HCEC 1CT (cell line): ENCODE measurements around the gene POLR2E.
A peak's percentile ranks its signal among the peaks of the same experiment; 100 is the strongest.
"Not testable (repeated sequence)": the region's sequence is repeated elsewhere in the genome, so short reads cannot be mapped to it uniquely, and the experiment has no call there.

Source experiments
- DNase-seq: peaks from one replicate; pipeline ENCODE4 v3.0.0-alpha.2; 2017

POLR2E gene

DNA sequence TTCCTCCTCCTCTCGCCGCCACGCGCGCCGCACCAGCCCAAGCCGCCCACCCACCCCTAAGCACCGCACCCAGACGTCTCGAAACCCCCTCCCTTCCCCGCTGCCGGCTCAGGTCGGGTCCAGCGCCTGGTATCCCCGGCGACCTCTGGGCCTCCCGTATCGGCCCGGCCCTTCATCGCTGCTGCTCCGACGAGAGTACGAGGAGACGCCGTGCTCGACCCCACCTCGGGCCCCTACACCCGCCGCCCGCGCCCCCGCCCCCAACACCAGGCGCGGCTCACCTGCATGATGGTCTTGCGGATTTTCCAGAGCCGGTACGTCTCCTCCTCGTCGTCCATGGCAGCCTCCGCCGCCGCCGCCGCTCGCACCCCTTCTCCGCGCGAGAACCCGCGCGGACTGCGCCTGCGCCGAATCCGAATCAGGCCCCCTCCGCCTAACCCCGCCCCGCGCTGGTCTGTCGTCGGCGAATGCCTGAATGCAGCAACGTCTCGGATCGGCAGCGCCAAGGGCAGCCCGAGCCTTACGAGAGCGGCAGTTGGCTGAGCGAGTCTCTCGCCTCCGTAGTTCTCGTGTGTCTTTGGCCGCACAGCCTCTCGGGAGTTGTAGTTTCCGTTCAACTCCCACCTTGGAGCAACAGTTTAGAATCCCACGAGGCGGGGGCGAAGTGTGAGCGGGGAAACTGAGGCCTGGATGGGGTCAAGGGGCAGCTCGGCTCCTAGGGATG, at the start of gene POLR2E:
Gene POLR2E, minus strand, starts transcription at position 398 of the 724 bp plus-strand sequence. Its CDS starts 60 bp downstream, at position 338.
- DNase-seq = peak; percentile 97

DNA sequence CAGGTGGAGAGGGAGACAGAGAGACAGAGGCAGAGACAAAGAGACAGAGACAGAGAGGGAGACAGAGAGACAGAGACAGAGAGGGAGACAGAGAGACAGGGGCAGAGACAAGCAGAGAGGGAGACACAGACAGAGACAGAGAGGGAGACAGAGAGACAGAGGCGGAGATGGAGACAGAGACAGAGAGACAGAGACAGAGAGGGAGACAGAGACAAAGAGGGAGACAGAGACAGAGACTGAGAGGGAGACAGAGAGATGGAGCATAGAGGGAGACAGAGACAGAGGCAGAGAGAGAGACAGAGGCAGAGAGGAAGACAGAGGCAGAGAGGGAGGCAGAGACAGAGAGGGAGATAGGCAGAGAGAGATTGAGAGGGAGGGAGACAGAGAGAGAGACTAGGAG, 49.6 kb upstream of the POLR2E start:
- no peak for DNase-seq

DNA sequence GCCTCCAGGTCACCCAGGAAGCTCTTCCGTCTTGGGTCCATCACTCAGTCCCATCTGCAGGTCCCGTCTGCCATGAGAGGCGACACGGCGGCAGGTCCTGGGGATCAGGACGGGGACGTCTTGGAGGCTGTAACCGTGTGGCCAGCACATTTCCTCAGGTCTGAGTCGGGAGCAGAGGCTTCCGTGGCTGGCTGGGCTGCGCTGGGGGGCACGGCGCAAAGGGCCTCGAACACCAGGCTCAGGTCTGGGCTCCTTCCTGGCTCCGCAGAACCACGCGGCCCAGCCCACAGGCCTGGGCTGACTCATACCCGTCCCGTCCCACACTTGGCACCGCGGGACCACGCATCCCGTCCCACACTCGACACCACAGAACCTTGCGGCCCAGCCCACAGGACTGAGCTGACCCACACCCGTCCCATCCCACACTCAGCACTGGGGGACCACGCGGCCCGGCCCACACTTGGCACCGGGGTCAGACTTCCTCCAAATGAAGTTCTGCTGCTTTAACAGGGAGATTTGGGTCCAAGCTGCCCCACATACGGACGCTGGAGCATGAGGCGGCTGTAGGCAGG, 48.7 kb upstream of the POLR2E start:
- DNase-seq = no peak

DNA sequence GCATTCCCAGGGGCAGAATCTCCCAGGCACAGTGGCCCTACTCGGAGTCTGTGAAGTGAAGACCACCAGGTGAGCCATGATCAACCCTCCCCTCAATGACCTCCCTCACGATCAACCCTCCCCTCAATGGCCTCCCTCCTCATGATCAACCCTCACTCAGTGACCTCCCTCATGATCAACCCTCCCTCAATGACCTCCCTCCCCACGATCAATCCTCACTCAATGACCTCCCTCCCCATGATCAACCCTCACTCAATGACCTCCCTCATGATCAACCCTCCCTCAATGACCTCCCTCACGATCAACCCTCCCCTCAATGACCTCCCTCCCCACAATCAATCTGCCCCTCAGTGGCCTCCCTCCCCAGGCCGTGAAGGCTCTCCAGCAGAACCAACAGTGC, 46.8 kb upstream of the POLR2E start:
- no peak for DNase-seq

DNA sequence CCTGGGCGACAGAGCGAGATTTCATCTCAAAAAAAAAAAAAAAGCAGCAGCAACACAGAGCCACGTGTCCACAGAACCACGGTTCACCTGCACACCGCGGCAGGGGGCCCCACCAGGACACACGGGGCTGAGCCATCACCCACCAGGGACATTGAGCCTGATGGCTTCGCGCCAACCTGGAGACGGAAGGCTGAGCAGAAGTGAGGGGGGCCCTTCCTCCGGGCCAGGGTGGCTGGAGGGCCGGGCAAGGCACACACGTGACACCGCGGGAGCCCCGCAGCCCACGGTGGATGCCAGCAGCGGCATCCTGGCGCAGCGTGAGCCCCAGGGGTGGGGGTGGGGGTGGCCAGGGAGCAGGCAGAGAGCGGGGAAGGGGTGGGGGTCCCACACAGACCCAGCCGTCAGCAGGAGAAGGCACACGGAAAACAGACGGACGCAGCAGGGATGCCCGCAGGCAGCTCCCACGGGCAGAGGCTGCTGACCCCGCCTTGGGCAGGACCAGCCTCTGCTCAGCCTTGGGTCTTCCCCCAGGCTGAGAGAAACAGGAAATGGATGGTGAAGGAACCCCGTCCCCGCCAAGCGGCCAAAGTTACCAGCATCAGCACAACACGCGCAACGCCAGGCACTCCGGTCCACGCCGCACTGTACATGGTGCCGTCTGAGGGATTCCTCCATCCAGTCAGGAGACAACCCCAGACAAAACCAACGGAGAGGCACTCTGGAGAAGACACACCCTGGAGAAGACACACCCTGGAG, 45.3 kb upstream of the POLR2E start:
- DNase-seq = no peak

DNA sequence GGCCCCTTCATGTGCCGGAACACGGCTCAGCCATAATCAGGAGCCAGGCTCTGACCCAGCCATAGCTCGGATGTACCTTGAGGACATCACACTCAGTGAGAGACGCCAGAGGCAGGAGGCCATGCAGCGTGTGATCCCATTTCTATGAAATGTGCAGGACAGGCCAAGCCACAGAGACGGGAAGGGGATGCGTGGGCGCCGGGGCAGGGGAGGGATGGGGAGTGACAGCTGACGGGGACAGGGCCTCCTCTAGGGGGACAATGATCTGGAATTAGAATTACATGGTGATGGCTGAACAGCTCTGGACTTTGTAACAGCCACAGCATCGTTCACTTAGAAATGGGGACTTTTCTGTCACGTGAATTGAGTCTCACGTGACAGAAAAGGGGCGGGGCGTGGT, 44.0 kb upstream of the POLR2E start:
- DNase-seq = no peak

DNA sequence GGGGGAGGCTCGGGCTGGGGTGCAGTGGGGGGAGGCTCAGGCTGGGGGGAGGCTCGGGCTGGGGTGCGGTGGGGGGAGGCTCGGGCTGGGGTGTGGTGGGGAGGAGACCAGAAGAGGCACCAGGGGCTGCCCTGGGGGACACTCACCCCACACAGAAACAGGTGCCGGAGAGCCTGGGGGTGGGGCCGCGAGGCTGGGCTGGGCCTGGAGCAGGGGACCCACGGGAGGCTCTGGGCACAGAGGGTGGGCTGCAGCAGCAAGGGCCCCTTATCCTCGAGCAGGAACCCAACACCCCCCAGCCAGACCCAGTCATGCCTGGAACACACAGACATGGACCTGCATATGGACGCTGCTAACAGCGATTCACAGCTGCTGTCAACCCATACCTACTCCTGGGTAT, 42.9 kb upstream of the POLR2E start:
- DNase-seq = no peak

DNA sequence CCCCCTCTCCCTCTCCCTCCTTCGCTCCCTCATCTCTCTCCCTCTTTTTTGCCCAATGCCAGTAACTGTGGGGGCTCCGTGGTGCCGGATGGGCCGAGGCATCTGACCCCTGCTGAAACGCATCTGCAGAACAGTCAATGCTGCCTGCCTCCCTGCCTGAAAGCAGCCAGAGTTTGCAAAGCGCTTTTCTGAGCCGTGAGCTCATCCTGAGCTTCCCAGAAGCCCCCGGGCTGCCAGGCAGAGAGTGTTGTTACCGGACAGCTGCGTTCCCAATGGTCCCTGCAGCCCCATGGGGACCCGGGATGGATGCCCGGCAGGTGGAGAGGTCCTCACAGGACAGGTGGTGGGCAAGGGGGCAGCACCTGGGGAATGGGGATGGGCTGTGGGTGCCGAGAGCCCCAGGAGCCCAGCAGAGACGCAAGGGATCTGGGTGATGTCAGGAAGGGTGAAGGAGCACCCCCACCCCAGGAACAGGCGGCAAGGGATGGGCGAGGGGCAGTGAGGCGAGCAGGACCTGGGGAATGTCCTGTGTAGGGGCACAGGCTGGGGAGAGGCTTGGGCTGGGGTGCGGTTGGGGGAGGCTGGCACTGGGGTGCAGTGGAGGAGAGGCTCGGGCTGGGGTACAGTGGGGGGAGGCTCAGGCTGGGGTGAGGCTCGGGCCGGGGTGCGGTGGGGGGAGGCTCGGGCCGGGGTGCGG, 41.6 kb upstream of the POLR2E start:
- DNase-seq = no peak

DNA sequence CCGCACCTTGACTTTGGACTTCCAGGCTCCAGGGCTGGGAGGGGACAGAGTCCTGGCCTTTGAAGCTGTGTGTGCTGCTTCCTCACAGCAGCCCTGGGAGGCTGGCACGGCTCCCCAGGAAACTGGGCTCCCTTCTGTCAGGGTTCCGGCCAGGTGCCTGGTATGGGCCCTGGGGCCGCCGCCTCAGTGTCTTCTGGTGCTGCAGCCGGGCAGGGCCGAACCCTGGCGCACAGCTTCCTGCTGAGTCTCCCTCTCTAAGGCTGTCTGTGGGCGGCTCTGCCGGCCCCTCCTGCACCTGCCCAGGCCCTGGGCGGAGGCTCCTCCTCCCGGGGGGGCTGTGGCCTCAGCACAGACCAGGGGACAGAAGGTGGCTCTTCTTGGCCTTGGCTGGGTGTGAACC, 41.0 kb upstream of the POLR2E start:
- DNase-seq = no peak

DNA sequence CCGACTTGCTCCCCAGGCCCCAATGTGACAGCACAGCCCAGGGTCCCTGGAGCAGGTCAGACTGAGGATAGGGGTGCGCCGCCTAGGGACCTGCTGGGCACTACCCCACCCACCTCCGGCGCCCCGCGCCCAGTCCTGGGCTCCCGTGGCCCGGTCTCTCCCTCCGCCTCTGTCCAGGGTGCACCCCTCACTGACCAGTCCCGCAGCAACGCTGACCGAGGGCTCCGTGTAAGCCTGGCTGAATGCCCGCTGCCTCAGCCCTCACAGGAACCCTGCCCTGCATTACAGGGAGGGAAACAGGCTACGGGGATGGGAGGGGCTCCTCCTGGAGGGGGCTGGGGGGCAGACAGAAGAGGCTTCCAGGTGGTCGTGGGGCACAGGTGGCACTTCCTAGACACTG, 40.3 kb upstream of the POLR2E start:
- DNase-seq = no peak

DNA sequence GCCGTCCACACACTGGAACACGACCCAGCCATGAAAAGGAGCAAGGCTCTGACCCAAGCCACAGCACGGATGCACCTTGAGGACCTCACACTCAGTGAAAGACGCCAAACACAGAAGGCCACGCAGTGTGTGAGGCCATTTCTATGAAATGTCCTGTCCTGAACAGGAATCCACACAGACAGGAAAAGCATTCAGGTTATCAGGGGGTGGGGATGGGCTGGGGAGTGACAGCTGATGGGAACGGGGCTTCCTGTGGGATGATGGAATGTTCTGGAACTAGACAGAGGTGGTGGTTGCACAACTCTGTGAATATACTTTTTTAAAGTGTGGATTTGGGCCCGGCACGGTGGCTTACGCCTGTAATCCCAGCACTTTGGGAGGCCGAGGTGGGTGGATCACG, 39.3 kb upstream of the POLR2E start:
- no peak for DNase-seq

DNA sequence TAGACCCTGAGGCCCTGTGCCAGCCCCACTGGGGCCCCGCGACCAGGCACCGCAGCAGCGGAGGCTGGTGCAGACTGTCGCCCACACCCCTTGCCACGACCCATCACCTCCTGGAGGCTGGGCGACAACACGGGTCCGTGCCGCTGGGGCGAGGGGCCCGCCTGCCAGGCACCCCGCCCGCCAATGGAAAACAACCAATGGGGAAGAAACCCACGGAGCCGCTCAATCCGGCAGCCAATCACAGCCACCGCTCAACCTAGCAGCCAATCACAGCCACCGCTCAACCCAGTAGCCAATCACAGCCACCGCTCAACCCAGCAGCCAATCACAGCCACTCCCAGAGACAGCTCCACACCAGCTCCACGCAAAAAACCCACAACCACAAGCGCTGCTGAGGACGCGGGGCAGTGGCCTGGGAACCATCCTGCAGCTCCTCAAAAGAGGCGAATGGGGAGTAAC, 38.3 kb upstream of the POLR2E start:
- peak; percentile 5 for DNase-seq

DNA sequence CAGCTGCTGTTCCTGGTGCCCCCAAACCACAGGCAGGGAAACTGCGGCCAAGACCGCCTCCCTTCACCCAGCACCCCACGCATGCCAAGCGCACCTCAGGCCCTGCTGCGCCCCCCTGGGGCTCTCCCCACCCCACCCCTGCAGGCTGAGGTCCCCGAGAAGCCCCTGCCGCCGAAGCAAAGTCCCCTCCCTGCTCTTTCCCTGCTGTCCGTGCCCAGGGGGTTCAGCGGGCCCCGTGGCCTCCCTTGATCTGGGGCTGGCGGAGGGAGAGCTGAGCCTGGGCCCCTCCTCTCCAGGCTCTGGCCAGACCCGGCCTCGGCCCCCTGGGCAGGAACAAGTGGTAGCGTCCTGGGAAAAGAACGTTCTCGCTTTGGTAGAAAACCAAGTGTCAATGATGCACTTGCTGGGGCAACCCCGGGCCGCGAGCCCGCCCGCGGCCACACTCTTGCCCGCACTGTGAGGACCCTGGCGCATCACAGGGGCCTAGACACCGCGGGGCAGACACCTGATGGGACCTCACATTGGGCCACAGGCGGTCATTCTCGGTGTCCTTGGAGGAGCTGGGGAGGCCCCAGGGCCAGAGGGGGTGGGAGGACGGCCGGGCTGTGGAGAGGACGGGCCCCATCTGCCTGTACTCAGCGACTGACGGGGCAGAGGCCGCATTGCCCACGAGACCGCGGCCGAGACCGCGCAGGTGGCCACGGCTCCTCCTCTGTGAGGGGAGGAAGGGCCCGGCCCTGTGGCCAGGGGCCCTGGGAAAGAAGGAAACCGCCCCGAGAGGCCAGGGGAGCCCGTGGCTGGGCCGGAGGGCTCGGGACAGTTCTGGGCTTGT, 37.6 kb upstream of the POLR2E start:
- DNase-seq = no peak

DNA sequence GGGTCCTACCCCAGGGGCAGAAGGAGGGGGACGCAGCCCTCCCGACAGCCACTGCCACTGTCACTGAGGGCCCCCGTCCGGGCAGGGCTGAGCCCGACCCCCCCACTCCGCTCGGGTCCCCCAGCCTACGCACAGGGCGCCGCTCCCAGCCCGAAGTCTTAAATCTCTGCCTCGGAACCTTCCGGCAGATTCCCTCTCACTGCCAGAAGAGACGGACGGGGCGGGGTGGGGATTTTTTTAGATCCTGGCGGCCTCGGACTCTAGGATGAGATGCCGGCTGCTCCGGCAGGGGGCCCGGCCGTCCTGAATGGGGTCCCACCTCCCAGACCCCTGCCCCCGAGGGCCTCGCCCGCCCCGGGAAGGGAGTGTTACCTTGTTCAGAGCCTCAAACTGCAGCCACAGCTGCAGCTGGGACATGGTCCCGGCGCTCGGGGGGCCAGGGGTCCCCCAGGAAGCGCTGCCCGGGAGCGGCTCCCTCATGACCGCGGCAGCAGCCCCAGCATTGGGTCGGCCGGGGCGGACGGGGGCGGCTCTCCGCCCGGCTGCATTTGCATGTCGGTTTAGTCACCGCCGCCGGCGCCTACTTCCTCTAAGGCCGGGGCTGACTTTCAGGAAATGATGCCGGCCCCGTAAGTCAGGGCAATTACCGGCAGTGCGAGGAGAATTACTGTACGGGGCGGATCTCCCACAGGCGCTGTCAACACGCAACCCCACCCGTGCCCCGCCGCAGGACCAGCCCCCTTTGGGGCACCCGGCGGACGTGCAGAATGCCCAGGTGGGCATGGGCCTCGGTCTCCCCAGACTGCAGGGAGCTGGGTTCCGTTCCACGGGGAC, 36.8 kb upstream of the POLR2E start:
- DNase-seq = peak; percentile 86

DNA sequence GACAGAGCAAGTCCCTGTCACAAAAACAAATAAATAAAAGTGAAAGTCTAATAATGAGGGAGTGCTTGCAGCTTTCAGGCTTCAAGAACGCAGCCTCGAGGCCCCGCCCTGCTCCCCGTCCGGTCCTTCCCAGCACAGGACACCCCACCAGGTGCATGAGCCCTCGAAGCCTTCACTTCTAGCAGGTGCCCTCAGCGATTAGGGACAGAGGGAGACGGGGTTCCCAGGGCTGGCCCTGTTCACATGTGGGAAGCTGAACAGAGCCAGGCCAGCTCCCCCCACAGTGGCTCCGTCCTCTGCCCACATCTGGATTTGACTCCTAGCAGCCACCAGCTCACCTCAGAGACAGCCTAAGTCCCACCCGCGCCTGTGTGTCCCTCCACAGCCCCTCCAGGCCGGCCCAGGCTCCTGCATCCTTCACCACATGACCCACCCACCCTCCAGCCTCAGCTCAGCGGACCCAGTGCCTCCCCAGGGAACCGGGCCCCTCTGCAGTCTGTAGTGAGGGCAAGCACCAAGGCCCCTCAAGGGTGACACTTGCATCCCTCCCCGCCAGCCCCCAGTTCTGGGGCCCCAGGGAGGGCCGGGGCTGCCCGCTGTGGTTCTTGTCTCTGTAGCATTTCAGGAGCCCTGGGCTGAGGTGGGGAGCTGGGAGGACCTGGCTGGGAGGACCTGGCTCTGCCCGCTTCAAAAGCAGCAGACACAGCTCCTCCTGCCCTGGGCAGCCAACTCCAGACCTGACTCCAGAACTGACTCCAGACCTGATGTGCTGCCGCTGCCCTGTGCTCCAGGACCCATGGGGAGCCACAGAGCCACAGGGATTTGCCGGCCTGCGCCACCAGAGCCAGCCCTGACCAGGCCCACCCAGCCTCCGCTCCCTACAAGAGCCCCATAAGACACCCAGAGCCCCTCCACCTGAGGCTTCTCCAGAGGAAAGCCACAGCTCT, 35.9 kb upstream of the POLR2E start:
- peak; percentile 11 for DNase-seq

DNA sequence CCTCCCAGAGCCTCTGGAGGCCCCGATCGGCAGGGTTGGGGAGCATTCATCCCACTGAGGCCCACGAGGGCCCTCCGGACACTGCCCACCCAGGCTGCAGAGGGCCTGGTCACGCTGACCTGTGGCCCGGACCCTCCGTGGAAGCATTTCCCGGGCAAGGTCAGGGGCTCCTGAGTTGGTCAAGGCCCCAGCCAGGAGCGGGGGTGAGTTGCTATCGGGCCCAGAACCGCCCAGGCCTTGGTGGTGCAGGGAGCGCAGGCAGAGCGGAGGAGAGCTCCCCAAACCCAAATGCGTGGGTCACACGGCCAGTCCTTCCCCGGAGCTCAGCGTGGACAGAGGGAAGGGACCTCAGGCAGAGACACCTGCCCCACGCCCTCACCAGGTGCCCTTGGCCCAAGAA, 34.4 kb upstream of the POLR2E start:
- DNase-seq = no peak

DNA sequence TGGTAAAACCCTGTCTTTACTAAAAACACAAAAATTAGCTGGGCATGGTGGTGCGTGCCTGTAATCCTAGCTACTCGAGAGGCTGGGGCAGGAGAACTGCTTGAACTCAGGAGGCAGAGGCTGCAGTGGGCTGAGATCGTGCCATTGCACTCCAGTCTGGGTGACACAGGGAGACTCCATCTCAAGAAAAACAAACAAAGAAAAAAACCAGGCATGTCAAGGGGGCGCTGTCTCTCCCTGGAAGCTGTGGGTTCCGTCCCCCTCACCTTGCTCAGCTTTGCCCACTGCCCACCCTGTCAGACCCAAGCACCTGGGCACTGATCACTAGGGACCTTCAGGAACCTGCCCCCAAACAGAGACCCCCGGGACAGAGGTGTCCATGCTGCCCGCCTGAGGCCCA, 33.9 kb upstream of the POLR2E start:
- DNase-seq = not testable (repeated sequence)

DNA sequence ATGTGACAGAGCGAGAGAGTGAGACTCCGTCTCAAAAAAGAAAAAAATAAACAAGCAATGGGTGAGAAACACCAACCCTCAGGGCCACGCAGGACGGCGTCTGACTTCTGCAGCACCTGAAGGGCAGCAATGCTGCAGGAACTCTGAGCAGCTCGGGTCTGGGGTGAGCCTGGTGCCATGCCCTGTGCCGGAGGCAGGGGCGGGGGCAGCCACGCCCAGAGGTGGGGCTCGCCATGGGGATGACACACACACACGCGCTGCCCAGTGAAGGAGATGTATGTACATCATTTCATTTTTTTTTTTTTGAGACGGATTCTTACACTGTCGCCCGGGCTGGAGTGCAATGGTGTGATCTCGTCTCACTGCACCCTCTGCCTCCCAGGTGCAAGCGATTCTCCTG, 32.9 kb upstream of the POLR2E start:
- no peak for DNase-seq

DNA sequence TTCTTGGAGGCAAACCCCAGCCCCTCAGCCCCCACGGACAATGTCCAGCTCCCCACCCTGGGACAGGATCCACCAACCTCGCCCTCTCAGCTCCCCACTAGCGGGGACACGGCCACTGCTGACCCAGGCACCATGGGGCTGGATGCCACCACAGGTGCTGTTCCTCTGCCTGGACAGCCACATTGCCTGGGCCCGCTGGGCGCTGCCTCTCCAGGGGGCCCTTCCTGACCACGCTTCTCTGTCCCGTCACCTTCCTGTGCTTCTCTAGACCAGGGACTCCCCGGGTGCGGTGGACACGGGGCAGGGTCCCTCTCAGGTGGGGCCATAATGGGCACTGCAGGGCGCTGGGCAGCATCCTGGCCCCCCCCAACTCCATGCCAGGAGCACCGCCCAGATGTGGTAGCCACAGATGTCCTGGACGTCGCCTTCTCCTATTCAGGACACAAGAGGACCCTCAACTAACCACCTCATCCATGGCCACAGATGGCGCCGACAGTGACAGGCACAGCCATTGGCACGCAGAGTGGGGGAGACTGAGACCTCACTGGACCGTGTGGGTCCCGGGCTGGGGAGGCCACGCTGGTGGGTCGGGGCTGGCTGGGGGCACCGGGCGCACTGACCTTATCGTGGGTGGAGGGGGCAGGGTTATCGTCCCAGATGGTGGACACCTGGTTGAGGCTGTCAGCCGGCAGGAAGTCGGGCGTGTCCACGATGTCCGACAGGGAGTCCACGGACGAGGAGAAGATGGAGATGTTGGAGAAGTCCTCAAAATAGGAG, 32.0 kb upstream of the POLR2E start:
- no peak for DNase-seq
